GM19023 (cell line): ENCODE data around the gene MBD3L2B.
"Not testable (repeated sequence)": the region's sequence is repeated elsewhere in the genome, so short reads cannot be mapped to it uniquely, and the experiment has no call there.

Experiments
- ATAC-seq: cut with Tn5 transposase; IDR thresholded peaks from one replicate; pipeline ENCODE4 v1.9.1; 2021; ENCODE audit warnings: mild to moderate bottlenecking, moderate library complexity; ENCODE audit not compliant: unreplicated experiment

The MBD3L2B gene

DNA sequence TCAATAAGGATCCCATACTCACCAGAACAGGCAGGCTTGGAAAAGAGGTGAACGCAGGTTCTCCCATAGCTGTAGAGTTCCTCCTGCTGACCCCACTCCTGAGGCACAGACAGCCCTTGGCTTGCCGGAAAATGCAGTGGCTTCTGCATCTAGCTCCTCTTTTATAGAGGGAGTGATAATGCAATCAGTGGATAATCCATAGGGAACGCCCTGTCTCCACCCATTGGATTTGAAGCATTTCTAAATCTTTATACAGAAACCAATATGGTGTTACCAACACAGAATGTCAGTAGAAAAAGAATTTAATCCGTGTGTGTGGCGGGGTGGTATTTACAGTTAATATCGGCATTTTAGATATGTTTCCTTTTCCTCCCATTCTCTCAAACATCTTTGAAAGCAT is at the start of gene MBD3L2B:
Gene MBD3L2B, minus strand, starts transcription at position 101 of the 400 bp plus-strand sequence. Its CDS starts 34 bp downstream, at position 67.
- not testable (repeated sequence) for ATAC-seq

DNA sequence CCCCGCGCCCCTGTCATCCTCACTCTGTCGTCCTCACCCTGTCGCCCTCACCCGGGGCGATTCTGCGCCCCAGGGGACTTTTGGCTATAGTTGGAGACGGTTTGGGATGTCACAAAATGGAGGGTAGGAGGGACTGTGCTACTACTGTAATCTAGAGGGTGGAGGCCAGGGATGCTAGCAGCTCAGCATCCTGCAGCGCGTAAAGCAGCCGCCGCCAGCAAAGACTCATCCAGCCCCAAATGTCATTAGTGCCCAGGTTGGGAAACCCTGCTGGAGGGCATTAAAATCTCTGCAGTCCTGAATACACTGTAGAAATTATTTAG is 48.6 kb upstream of the MBD3L2B start:
- peak; percentile 25 for ATAC-seq

DNA sequence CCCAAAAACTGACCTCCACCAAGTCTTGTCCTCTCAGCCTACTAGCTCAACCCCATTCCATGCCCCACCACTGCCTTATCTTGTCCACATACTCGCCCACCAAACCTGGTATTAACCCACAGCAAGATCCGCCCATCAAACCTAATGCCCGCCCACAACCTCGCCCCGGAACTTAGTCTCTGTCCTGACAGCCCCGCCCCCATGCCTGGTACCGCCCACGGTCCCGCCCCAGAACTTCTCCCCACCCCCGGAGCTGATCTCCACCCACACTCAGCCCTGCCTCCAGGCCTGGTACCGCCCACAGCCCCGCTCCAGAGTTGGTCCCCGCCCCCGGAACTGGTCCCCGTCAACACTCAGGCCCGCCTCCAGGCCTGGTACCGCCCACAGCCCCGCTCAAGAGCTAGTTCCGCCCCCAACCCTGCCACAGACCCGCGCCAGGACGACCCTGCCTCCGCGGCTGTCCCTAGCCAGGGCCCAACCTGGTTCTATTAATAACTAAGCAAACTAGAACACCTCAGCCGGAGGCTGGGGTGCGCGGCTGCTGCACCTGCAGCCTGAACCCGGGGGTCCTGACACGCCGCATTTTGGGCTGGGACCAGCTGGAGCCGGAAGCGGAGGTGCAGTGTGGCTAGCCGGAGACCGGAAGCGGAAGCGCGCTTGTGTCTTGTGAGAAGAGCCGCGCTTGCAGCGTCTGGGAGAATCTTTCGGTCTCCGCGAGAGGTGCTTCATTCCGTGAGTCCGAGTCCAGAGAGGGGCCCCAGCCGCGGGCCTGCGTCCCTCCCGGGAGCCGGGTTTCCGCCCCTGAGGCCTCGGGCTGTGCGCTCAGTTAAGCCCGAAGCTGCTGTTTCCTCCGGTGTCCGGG is 48.0 kb upstream of the MBD3L2B start, which contains the start of gene ZNF557:
Gene ZNF557, plus strand, starts transcription at position 662 of the 862 bp plus-strand sequence. CDS start 5,372 bp downstream, outside the sequence.
- ATAC-seq, result peak; percentile 94

GRCh38 chr19:7068599-7068998 is 47.4 kb upstream of the MBD3L2B start:
- no peak for ATAC-seq

DNA sequence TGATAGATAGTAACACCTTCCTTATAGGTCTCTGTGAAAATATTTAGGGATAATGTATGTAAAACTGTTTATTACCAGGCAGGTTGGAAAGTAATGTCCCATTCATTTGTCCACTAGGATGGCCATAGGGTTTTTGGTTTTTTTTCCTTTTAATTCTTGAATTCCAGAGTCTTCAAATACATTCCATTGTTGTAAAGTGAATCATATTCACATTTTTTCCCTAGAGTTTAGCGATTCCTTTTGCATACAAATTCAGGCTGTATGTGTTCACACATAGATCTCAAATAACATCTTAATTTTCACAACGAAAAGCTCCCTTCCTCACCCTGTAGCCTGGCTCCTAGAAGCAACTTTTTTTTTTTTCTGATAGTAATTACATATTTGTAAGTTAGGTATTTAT is 46.5 kb upstream of the MBD3L2B start:
- ATAC-seq, result no peak

DNA sequence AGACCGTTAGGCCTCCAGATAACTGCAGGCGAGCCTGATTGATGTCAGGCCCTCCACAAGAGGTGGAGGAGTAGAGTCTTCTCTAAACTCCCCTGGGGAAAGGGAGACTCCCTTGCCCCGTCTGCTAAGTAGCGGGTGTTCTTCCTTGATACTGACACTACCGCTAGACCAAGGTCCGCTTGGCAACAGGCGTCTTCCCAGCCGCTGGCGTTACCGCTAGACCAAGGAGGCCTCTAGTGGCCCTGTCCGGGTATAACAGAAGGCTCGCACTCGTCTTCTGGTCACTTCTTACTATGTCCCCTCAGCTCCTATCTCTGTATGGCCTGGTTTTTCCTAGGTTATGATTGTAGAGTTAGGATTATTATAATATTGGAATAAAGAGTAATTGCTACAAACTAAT is 45.9 kb upstream of the MBD3L2B start:
- ATAC-seq, result not testable (repeated sequence)

GRCh38 chr19:7063764-7064418 is 42.7 kb upstream of the MBD3L2B start:
- ATAC-seq, result no peak

DNA sequence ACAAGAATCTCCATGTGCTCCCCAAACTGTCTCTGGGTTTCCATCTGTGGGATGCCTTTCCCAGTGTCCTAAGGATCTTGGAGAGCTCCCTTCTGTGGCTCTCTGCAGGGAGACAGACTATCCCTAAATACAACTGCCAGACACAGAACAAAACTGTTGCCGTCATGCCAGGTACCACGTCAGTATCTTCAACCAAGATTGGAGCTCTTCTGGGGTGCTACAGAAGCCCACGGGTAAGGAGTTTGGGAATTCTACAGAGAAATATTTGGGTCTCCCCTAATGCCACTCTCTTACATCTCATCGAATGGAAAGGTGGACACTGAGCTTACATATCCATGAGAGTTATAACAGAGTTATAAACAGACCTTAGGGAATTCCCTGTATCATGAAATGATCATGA is 42.1 kb upstream of the MBD3L2B start:
- ATAC-seq, result no peak

- ATAC-seq, result not testable (repeated sequence)
Measured at GRCh38 chr19:7059977-7060376, 38.7 kb upstream of the MBD3L2B start.

- ATAC-seq, result not testable (repeated sequence)
Measured at GRCh38 chr19:7058576-7058975, 37.3 kb upstream of the MBD3L2B start, which contains the start of gene MBD3L3. Gene MBD3L3 (minus strand): TSS chr19:7058676. CDS start chr19:7058605, 71 bp downstream.

- not testable (repeated sequence) for ATAC-seq
Measured at GRCh38 chr19:7056371-7056770, 35.1 kb upstream of the MBD3L2B start.

DNA sequence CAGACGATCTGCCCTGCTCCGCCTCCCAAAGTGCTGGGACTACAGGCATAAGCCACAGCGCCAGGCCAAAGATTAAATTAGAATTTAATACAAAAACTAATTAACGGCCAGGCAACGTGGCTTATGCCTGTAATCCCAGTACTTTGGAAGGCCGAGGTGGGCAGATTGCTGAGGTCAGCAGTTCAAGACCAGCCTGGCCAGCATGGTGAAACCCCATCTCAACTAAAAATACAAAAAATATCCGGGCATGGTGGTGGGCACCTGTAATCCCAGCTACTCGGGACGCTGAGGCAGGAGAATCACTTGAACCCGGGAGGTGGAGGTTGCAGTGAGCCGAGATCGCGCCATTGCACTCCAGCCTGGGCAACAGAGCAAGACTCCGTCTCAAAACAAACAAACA is 34.4 kb upstream of the MBD3L2B start:
- not testable (repeated sequence) for ATAC-seq

- ATAC-seq, result not testable (repeated sequence)
Measured at GRCh38 chr19:7054635-7055368, 33.6 kb upstream of the MBD3L2B start.

GRCh38 chr19:7052896-7053295 is 31.7 kb upstream of the MBD3L2B start:
- ATAC-seq, result not testable (repeated sequence)

DNA sequence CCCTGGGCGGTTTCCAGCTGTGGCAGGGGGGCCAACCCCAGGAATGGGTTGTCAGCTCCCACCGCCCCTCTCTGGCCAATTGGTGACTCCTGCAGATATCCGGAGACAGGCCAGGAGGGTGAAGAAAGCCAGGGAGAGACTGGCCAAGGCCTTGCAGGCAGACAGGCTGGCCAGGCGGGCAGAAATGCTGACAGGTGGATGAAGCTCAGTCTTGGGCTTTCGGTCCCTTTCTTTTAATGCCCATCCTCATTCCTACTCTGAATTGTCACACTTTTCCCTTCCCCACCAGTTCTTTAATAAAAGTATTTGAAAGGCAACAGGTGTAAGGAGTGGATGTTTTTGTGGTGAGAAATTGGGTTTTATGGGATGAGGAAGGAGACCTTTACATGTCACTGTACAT is 30.2 kb upstream of the MBD3L2B start:
- not testable (repeated sequence) for ATAC-seq

- not testable (repeated sequence) for ATAC-seq
Measured at GRCh38 chr19:7049021-7049420, 27.8 kb upstream of the MBD3L2B start, which contains the start of gene MBD3L2. Gene MBD3L2 (plus strand): TSS chr19:7049321. CDS start chr19:7049374, 53 bp downstream.

DNA sequence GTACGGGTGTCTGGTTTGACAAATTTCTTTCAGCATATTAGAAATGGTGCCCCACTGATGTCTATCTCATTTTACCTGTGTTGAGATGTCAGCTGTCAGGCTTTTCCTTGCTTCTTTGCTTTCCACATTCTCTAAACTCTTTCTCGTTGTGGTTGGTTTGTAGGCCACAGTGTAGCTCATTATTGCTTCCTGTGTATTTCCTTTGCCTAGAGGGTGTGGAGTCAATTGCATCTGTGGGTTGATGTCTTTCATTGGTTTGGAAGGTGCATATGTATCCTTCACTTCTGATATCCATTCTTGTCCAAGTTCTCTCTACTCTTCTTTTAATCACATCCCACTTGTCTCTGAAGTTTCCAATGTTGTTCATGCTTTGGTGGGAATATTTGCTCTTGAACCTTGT is 20.3 kb upstream of the MBD3L2B start:
- ATAC-seq, result not testable (repeated sequence)

GRCh38 chr19:7040079-7040478 is 18.8 kb upstream of the MBD3L2B start, which contains the start of gene MBD3L4:
Gene MBD3L4 (minus strand): TSS chr19:7040179. CDS start chr19:7040144, 35 bp downstream.
- ATAC-seq, result not testable (repeated sequence)

DNA sequence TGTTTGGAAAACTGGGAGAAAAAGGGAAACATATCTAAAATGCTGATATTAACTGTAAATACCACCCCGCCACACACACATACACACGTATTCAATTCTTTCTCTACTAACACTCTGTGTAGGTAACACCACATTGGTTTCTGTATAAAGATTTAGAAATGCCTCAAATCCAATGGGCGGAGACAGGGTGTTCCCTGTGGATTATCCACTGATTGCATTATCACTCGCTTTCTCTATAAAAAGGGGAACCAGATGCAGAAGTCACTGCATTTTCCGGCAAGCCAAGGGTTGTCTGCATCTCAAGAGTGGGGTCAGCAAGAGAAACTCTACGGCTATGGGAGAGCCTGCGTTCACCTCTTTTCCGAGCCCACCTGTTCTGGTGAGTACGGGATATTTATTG is 9.0 kb upstream of the MBD3L2B start, which contains the start of gene MBD3L5:
Gene MBD3L5, plus strand, starts transcription at position 301 of the 400 bp plus-strand sequence. Its CDS starts 34 bp downstream, at position 335.
- not testable (repeated sequence) for ATAC-seq

- ATAC-seq, result not testable (repeated sequence)
Measured at GRCh38 chr19:7028790-7029189, 7.6 kb upstream of the MBD3L2B start.

DNA sequence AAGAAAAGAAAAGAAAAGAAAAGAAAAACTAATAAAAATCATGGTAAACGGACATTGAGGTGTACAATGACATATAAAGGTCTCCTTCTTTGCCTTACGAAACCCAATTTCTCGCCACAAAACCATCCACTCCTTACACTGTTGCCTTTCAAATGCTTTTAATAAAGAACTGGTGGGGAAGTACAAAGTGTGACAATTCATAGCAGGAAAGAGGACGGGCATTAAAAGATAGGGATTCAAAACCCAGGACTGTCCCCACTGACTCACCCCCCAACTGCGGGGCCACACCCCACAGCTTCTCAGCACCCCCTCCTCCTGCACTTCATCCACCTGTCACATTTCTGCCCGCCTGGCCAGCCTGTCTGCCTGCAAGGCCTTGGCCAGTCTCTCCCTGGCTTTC is 2.4 kb downstream of the MBD3L2B start:
- ATAC-seq, result no peak
